Stimulated activated CD4-positive, alpha-beta T cell treated with anti-CD3 and anti-CD28 coated beads, Interleukin-15, amount 100 ng/mL, for 1 hour (primary cell): ENCODE measurements around the gene SATB2.

Experiments
- DNase-seq, 2 donors: peaks; one replicate each; pipeline ENCODE4 v3.0.0-alpha.2; 2020; ENCODE audit warnings: low read depth in 1 of 2, low spot score in 1 of 2

SATB2 gene

GRCh38 chr2:199329031-199329430, 128.7 kb downstream of the SATB2 start:
- DNase-seq: no peak

DNA sequence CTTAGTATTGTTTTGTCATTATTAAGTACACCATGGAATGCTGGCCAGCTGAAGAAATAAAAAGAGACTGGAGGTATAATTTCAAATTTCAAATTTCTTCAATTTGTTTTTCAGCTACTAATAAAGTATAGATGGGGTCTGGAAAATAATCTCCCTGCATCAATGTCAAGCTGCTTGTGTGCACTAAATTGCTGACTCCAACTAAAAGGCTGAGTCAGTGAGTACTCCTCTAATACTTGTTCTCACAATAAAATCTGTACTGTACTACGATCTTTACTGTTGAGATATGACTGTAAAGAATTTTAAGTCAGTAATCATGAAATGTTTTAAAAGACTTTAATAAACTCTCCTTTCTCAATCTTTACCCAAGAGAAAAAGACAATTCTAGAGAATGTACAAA, 131.9 kb downstream of the SATB2 start:
- DNase-seq: no peak

- DNase-seq: no peak
These were observed 135.6 kb downstream of the SATB2 start for GRCh38 chr2:199322151-199322550.

DNA sequence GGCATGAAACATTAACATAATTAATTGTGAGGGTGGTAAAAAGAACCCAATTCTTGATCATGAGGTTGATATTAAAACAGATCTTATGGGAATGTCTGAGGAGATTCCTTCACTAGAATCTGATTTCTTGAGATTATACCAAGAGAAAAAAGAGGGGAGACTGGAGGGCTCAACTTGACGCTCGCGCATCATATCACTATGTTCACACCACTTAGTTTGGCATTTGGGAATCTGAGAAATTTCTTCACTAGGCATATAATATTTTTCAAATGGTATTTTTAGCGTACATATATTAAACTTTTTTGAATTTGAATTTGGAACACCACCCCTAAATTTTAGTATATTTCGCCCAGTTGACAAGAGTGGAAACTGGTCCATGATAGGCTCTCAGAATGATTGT, 140.1 kb downstream of the SATB2 start:
- no peak for DNase-seq

GRCh38 chr2:199316851-199317250, 140.9 kb downstream of the SATB2 start:
- no peak for DNase-seq

DNA sequence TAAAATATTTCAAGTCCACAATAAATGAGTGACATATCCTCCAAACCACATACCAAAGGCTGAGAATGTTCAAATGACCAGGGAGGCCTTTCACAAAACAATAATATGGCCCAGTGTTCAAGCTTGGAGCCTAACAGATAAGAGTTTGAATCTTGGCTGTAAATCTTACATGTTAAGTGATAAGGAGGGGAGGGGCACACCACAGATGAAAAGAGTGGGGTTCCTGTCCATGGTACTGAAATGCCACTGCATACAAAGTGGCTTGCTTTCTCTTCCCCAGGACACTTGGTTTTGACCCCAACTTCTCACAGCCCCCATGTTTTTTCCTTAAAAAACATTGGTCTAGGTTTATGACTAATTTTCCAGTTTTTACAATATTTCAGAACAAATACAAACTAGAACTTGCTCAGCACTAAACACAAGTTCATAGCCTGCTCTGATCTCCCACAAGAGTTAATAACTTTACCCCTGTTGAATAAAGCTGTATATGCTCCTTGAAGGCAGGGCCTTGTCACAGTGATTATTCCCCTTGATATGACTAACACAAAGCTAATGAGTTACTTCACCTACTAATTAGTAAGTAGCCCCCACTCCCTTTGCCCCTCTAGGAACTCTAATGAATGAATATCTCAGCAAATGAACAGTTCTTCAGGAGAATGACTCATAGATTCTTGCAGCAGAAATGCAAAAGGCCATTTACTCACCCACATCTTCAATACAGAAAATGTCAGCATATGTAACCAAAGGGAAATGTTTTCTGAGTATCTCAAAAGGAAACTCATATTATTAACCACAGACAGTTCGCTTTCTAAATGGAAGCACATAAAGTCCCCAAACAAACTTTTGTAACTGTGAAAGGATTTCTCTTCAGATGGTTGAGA, 142.2 kb downstream of the SATB2 start:
- DNase-seq: no peak

- no peak for DNase-seq
These were observed 144.8 kb downstream of the SATB2 start for GRCh38 chr2:199312931-199313330.

- DNase-seq: no peak
These were observed 146.8 kb downstream of the SATB2 start for GRCh38 chr2:199310771-199311585.

- DNase-seq: no peak
These were observed 147.8 kb downstream of the SATB2 start for GRCh38 chr2:199309973-199310372.

- DNase-seq: no peak
These were observed 148.3 kb downstream of the SATB2 start for GRCh38 chr2:199309411-199309810.

DNA sequence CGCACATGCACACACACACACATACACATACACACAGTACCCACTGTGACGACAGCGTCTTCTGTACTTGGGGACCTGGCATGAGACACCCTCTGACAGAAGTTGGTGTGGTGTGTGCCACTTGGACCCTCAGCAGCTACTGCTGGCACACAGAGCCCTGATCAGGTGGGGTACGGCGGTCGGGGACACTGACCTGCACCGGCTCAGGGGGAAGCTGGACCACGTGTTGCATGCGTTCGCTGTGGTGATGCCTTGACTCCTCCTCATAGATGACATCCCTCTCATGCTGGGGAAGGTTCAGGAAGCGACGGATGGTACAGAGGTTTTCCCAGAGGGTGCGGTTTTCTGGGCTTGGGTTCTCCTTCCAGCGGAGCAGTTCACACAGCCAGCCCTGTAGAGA, 149.2 kb downstream of the SATB2 start:
- DNase-seq: no peak

GRCh38 chr2:199307461-199307860, 150.3 kb downstream of the SATB2 start:
- no peak for DNase-seq

GRCh38 chr2:199306116-199306515, 151.6 kb downstream of the SATB2 start:
- no peak for DNase-seq

DNA sequence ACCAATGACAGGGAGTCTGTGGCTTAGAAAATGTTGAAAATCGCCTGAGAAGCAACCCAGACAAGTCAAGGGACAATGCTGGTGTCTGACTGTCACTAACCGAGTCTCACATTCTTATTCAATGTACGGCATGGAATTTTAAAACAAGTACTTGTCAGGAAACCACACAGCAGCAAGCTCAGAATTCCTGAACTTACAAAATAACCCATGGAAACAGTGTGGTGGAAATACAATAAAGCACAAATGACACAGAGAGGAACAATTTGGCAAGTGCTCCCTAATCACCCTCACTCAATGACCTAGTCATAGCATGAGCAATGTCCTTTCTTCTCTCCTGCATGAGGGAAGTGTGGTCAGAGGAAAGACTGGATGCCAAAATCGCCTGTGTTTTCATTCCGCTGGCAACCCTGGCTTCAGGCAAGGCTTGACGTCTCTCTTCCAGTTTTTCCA, 154.0 kb downstream of the SATB2 start:
- DNase-seq: no peak

- no peak for DNase-seq
These were observed 154.9 kb downstream of the SATB2 start for GRCh38 chr2:199302851-199303250.

DNA sequence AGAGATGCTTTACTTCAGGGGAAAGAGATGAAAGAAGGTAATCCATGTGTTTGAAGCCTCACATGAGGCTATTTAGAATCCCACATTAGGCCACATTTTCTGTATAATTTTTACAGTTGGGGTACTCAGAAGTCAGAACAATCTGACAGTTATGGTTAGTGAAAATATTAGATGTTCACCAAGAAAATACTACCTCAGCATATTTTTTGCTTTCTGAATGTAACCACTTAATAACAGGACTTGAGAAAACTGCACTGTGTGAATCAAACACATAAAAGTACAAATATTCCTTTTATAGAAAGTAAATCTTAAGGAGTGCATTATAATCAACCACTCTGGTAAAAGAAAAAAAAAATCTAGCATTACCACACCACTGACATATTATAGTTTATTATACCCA, 169.3 kb downstream of the SATB2 start:
- no peak for DNase-seq

- no peak for DNase-seq
These were observed 175.4 kb downstream of the SATB2 start for GRCh38 chr2:199282309-199282708.

- DNase-seq: no peak
These were observed 178.6 kb downstream of the SATB2 start for GRCh38 chr2:199279146-199279545.

DNA sequence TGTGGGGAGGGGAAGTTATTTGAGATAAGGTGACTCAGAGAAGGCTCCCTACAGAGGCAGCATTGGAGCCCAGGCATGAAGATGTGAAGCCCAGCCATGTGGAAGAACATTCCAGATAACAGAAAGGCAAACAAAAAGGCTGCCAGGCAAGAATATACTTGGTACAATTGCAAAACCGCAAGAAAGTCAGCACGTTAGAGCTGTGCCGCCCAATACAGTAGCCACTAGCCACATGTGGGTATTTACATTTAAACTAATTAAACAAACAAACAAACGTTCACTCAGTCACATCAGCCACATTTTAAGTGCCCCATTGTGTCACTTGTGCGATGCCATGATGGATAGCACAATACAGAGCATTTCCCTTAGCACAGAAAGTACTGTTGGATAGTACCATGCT, 179.6 kb downstream of the SATB2 start:
- DNase-seq: no peak

DNA sequence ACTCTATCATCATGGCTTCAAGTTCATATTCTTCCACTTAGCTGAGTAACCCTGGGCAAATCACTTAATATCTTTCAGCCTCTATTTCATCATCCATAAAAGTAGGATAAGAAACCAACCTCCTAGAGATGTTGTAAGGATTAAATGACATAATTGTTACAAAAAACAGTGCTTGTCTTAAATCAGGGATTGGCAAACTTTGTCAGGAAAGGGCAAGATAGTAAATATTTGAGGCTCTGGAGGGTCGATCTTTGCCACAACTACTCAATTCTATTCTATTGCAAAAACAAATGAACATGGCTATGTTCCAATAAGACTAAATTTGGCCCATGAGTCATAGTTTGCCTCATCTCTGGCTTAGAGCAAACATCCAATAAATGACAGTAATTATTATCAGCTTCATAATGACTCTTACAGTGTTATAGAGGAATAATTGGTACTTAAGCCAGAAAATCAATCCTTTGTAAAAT, 184.7 kb downstream of the SATB2 start:
- no peak for DNase-seq

GRCh38 chr2:199261936-199262335, 195.8 kb downstream of the SATB2 start:
- no peak for DNase-seq

- no peak for DNase-seq
These were observed 196.5 kb downstream of the SATB2 start for GRCh38 chr2:199261239-199261638.
